Stimulated activated CD4-positive, alpha-beta T cell treated with anti-CD3 and anti-CD28 coated beads, Interleukin-15, amount 100 ng/mL, for 48 hours (primary cell): Measurements from ENCODE around the gene EPHA4.

Experiments
- DNase-seq, 2 donors: peaks; one replicate each; pipeline ENCODE4 v3.0.0-alpha.2; 2020; ENCODE audit warnings: low read depth in 2 of 2

Gene EPHA4

DNA sequence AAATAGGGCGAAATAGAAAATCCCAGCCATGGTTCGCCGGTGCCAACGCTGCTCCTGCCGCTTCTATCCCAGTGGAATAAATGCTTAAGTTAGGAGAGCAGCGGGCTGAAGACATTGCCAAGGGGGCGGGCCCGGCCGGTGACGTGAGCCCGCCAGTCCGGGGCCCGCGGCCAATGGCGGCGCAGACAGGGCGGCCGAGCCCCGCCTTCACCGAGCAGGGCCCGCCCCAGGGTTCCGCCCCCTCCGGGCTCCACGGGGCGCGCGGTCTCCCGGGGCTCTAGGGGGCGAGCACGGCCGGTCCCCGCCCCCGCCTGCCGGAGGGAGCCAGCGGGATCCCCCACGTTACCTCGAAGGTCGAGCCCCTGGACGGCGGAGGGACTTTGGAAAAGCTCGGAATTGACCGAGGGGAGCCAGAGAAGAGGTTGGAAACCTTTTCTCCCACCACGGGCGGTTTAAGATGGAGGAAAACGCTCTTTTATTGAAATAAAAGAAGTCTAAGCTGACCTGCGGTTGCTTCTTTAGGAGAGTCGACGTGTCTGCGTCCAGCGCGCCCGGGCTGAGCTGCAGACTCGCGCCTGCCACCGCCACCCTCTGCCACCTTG lies at the start of gene EPHA4:
Gene EPHA4, minus strand, starts transcription at position 86 of the 602 bp plus-strand sequence. Its CDS starts 56 bp downstream, at position 30.
- peak; percentile 61 to 69 for DNase-seq

DNA sequence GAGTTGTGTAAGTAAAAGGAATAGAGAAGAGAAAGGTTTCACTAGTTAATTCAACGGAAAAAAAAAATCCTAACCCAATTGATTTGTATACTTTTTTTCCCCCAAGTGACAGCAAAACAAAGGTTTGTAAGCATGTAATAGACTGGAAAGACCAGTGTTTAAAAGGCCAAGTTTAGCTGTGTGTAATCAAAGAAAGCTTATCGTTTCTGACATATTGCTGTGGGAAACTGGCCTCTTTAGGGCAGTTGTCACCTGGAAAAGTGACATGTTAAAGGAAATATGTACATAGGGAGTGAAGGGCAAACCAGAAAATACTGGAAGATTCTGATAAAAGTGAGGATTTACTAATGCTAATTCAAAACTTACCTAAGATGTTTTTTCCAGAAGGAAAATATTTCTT lies 45.9 kb upstream of the EPHA4 start:
- no peak for DNase-seq

DNA sequence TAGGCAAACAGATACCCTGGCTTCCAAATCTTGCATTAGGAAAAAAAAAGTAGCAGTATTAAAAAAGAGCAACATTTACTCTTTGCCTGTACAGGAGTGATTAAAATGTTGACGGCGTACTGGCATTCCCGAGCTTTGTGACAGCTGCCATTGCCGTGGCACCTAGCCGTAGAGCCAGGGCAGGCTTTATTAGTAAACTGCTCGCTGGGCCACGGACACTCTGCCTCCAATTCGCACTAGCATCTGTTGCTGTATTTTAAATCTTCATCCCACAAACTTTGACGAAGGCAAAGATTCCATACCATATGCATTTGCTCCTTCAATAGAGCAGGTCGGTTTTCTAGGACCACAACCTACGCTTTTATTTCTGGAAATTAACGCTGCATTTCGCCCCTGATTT lies 44.5 kb upstream of the EPHA4 start:
- DNase-seq: no peak

DNA sequence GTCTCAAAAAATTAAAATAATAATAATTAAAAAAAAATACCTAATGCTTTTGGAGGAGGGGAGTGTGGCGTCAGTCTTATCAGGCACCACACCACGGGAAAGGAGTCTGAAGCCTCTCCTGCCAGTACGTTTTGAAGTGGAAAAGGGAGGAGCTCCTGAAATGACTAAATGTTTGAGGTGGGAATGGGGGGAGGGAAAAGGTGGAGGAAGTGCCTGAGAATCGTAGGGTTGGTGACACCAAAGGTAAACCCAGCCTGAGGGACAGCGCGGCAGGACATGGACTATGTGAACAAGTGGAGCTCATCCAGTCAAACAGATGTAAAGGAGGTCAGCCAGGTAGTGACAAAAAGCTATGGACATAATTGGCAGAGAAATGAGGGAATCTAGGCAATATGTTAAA lies 42.2 kb upstream of the EPHA4 start:
- no peak for DNase-seq

DNA sequence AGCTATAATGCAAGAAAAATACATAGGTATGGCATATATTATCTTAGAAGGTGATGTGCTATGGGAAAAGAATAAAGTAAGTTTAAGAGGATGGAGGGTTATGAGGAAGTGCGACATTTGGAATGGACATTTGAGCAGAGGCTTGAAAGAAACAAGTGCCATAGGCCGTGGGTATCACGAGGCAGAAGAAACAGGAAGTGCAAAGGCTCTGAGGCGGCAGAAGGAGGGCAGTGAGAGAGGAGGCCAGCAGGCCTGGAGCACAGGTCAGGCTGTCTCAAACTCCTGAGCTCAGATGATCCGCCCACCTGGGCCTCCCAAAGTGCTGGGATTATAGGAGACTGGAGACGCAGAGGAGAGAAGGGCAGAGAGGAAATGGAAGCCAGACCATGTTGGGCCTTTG lies 40.7 kb upstream of the EPHA4 start:
- no peak for DNase-seq

DNA sequence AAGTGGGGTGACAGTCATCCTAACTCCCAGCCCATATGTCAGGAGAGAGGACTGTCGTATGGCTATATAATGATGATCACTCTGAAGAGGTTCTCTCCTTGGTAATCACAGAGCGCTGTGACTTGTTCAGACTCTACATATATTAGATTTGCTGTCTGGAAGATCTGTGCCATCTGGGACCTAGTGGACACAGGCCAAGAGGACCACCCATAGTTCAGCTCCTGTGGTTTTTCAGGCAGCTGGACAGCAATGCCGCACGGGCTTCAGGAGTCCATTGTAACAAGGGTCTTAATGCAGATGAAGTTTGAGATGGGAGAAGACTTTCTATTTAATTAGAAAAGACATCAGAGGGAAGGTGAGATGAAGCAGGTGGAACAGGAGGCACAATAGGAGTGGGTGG lies 40.1 kb upstream of the EPHA4 start:
- no peak for DNase-seq

DNA sequence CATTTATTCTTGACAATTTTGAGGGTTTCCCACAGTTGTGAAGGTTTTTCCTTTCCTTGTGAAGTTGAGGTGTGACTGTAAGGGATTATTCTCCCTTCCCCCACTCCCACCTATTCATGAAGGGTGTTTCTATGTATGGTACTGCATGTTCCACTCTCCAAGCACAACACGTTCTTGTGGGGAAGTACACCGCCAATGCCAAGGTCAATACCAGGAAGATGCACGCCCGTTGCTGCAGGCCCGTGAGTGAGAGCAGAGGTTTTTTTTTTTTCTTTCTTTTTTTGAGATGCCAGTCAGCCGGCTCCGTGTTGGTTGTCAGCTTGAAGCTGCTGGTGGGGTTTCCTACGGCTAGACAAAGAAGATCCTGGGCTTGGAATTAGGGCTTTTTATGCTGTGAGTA lies 38.6 kb upstream of the EPHA4 start:
- no peak for DNase-seq

DNA sequence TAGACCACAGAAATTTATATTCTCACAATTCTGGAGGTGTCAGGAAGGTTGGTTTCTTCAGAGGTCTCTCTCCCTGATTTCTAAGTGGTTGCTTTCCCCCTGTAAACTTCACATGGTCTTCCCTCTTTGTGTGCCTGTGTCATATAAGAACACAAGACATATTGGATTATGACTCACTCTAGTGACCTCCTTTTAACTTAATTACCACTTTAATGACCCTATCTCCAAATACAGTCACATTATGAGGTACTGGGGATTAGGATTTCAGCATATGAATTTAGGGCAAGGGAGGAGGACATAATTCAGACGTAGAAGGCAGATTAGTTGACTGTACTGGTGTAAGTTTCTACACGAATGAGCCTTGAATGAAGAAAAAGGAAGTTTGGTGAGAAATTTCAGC lies 38.2 kb upstream of the EPHA4 start:
- no peak for DNase-seq

DNA sequence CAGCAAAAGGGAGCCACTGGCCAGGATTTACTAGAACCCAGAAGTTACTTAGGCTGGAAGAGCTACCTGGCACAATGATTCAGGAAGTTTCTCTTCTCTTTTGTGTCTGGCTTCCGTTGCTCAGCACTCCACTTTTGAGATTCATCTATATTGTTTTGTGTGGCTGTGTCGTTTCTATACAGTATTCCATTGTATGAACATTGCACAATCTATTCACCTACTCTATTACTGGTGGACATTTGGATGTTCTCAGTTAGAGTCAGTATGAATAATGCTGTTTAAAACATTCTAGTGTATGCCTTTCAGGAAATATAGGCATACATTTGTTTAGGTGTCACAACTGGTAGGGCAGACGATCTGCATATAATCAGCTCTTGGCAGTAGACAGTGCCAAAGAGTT lies 36.3 kb upstream of the EPHA4 start:
- no peak for DNase-seq

DNA sequence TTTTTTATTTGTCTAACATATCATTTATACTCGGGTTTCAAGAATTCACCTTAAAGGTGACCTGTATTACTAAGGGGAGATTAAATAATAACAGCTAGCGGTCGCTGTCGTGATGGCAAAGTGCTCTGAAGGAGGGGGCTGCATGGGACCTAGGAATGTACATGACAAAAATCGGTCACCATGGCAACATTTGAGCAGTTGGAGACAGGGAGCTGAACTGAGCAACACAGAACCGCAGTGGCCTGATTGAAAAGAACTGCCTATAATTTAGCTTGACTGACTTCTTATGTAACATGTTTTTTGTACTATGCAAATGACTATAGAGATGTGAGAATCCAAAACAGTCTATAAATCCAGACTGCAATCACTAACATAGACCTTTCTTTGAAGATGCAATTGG lies 34.3 kb upstream of the EPHA4 start:
- DNase-seq: no peak

DNA sequence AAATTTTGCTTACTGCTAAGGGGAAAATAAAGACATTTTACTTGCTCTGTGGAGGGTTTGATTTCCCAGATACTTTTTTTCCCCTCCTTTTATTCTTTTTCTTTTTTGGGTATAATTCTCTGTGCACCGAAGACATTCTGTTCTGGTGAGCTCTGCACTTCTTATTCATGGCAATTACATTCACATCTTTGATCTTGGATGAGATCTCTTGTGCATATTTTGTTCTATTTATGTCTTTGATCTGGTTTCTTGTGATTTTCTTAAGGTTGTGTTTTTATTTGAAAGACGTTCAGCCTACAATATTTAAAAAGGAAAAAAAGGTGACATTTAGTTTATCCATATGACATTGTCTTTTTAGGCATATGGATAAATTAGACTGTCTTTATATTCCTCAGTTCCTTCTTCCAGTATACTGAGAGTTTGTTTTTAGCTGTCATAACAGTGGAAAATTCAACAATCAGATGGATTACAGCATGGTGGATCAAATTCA lies 33.7 kb upstream of the EPHA4 start:
- no peak for DNase-seq

DNA sequence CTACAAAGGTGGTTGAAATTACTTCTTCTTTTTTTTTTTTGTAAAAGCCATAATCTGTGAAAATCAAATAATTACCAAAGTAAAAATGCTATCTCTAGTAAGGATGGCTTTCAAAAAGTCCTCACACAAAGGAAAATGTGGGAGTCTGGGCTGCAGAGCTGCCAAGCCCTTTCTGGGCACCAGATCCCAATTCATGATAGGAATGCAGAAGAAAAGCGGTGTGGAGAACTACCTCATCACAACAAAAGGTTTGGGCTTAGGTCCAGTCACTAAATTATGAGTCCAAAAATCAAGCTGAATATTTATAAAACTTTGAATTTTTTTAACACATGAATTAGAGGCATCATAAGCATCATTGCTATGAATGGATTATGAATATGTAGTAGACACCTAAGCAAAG lies 30.8 kb upstream of the EPHA4 start:
- DNase-seq: no peak

DNA sequence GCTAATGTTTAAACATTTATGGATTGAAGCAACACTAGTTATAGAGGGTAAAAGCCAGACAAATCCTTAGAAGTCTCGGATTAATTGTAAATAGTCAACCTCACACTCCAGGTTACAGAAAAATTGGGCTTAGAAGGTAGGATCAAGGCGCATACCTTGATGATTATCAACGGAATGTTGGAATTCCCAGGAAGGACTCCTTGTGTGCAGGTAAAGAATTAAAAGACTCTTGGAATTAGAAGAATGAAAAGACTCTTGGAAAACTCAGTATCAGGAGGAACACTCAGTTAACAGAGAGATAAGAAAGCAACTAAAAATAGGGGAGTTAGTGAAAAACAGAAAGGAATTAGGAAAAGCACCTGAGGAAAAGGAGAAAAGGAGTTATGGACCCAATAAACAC lies 29.3 kb upstream of the EPHA4 start:
- DNase-seq: no peak

DNA sequence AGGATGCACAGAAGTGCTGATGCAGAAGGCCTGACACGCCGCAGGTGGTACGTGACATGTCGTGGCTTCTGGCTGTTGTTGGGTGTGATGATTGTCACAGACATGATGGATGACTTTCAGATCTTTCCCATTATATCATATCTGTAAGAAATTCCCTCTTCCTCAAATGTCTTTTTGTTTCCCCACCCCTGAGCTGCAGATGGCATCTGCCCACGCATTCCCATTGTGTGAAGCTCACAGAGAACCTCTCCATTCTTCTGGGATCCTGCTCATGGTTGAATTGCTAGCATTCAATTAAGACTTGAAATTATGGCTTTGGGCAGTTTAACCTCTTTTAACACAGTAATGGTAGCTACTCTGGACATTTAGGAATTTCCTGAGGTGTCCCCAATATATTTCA lies 28.3 kb upstream of the EPHA4 start:
- DNase-seq: no peak

DNA sequence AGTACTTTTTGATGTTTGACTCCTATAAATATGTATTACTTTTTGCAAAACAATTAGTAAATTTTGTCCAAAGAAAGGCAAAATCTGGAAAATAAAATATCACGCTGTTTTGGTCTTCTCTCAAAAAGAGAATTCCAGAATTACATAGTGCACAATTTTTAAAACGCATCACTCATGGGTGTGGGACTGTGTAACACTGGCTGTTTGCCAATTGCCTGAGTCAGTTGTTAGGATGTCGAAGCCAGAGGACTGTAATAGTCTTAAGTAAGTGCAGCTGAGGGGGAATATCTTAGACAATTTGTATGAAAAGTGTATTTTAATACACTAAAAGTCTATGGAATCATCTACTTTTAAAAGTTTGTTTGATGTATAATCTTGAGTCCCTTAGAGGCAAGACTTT lies 24.1 kb upstream of the EPHA4 start:
- no peak for DNase-seq

DNA sequence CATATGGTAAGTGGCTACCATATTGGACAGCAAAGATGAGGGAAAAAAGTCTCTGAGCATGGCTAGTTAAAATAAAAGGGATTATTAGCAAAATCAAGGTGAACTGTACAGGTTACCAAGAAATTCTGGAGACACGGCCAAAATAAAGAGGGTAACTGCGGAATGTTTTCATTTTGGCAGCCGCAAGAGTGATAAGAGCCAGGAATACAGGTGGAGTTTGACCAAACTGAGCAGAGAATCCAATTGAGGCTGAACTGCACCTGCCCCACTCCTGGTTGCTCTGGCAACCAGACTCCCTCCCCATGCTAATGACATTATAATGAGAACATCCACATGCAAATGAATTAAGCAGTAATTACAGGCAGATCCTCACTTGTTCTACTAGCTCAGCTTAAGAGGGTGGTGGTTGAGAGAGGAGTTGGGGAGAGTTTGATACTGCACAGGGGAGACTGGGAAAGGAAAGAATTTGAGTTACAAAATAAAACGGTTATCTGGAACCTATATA lies 18.8 kb upstream of the EPHA4 start:
- DNase-seq: no peak

DNA sequence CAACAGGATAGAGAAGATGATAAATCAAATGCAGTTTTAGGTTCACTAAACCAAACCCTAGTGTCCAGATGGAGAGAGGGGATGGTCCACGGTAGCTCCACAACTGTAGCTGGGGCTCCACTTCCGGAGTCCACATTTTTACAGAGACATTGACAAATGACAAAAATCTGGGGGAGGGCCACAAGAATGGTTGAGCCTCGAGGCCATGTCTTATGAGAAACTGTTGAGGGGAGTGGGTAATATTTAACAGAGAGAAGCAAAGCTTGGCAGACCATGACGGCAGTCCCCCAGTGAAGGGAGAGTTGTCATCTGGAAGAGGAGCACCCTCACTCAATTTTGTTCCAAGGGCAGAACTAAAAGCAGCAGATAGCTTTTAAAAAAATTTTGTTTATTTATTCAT lies 17.6 kb upstream of the EPHA4 start:
- DNase-seq: no peak

DNA sequence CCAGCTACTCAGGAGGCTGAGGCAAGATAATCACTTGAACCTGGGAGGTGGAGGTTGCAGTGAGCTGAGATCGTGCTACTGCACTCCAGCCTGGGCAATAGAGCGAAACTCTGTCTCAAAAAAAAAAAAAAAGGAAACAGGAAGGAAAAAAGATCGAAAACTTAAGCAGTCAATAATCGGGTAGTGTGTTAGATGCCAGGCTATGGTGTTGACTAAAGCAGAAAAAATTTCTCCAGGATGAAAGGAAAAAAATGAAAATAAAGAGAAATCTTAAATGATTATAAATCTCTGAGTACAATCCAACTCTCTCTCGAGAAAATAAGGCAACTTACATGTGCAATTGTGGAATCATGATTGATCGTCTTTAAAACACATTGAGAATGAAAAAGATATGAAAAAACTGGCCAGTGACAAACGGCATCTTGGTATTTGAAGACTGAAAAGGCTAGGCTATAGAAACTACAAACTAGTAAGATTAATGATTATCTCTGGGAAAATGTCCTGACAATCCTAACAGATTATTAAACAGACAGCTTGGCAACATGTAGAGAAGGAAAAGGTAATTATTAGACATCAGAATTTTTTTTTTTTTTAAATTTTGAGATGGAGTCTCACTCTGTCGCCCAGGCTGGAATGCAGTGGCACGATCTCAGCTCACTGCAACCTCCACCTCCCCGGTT lies 16.3 kb upstream of the EPHA4 start:
- DNase-seq: no peak

DNA sequence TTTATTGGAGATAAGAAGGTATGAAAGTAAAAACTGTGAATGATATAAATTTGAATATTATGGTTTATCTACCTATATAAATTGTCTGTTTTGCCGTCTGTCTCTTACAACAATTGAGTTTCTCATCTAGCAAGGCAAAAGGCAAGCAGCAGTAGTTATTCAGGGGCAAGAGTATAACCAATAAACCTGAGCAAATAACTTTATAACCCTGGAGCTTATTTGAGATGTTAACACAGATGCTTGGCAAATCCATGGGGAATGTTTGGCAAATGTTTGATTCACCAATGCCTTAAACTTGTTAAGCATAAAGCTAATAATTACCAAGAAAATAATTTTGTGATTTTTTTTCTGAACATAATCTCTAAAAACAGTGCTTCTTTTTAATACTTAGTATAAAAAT lies 9.9 kb upstream of the EPHA4 start:
- DNase-seq: no peak

DNA sequence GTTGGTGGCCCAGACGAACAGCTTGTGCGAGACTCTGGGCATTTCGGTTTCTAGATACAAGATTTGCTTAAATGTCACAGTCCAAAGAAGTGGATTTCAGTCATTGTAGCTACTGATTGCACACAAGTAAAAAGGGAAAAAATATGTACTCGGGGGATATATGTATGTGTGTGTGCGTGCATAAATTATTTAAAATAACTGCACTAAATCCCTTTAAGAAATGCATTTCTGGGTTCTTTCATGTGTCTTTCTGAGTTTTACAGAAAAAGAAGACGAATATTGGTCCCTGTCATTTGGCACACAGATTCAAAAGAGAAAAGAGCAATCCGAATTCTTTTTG lies 2.1 kb upstream of the EPHA4 start:
- DNase-seq: no peak

DNA sequence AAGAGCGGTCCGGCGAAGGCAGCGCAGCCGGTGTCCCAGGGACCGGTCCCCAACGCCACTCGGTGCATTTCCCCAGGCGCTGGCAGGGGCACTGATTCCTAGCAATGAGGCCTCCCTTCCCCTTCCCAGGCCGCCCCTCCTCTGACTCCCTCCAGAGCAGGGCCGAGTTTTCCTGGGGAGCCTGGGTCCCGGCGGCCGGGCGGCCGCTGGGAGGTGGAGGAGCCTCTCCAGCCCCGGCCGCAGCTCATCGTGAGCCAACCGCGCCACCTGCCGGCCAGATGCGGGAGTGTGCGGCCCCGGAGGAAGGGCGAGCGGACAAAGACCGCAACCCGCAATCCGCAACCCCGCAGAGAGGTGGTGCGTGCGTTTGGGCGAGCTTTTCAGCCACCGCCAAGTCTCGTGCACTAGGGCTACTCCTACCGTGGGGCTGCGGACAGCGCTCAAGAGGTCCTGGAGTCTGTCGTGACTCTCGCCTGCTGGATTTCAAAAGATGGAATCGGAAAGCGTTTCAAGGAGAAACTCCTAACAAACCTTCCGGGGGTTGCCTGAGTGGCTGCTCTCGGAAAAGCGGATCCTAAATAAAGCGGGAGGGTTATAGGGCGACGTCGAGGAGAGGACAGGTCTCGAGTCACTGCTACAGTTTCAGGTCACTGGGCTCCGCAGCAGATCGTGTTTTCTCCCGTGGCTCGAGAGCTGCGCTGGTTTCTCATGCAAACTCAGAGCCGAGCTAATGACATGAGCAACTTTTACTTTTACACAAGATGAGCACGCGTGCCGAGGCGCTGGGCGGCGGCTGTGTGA lies 1.5 kb upstream of the EPHA4 start:
- peak; percentile 41 to 63 for DNase-seq

DNA sequence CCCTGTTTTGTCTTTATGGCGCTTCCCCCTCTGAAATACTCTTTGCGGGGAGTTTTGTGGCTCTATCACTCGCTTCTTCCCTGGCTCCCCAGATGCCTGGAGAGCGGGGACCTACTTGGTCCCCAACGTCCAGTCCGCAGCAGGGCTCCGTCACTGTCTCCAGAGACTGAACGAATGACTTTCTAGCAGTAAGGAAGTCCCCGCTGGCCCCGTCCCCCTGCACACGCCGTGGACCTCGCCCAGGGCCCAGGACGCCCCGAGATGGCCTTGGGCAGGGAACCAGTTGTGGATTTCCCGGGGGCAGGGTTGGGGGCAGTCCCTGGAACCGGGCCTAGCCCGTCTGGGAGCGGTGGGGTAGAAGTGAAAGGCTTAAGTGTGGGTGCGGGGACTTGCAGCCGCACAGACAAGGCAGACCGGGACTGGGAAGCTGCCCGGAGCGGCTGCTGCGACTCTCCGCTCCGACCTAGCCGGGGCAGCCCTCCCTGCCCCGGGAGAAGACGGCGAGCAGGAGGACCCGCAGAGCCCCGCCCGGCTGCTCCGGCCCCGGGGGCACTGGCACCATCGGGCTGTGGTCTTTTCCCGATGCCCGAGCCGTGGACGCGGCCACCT lies 821 bp upstream of the EPHA4 start:
- DNase-seq: no peak
